GM12874 (cell line): ENCODE measurements around the gene MROH7.

Experiments
- TF ChIP-seq, protein P1 (sequence below): IDR thresholded peaks from 2 replicates; pipeline ENCODE4 v1.5.1; 2011; ENCODE audit warnings: low read depth, mild to moderate bottlenecking, control low read depth, low read length, moderate library complexity; ENCODE audit not compliant: insufficient read depth

The MROH7 gene

DNA sequence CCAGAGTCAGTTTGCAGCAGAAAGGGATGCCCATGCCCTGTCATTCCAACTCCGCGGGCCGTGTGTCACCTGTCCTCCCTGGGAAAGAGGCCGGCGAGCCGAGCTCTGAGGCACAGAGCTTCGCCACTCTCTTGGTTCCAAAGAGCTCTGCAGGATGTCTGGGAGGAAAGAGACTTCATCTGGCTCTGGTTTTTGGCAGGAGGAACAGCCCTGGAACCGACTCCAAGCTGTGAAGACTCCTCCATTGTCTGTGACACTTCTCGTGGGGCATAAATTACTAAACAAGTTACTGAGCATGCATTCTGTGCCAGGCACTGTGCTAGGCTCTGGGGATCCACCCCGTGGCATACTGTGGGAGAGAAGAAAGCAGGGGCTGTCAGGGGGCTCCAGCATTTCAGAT, 14.4 kb upstream of the MROH7 start:
- TF ChIP-seq, protein P1, sequence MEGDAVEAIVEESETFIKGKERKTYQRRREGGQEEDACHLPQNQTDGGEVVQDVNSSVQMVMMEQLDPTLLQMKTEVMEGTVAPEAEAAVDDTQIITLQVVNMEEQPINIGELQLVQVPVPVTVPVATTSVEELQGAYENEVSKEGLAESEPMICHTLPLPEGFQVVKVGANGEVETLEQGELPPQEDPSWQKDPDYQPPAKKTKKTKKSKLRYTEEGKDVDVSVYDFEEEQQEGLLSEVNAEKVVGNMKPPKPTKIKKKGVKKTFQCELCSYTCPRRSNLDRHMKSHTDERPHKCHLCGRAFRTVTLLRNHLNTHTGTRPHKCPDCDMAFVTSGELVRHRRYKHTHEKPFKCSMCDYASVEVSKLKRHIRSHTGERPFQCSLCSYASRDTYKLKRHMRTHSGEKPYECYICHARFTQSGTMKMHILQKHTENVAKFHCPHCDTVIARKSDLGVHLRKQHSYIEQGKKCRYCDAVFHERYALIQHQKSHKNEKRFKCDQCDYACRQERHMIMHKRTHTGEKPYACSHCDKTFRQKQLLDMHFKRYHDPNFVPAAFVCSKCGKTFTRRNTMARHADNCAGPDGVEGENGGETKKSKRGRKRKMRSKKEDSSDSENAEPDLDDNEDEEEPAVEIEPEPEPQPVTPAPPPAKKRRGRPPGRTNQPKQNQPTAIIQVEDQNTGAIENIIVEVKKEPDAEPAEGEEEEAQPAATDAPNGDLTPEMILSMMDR = no peak

DNA sequence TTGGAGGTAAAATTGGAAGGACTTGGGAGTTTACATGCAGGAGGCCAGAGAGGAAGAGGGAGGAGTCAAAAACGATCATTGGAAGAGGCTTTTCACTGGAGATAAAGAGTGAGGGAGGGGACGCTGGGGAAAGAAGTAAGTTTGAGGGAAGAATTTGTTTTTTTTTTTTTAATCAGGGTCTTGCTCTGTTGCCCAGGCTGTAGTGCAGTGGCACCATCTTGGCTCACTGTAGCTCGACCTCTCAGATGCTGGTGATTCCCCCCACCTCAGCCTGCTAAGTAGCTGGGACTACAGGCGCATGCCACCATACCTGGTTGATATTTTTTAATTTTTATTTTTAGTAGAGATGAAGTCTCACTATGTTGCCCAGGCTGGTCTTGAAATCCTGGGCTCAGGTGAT, 1.2 kb upstream of the MROH7 start:
- TF ChIP-seq, protein P1 = no peak

DNA sequence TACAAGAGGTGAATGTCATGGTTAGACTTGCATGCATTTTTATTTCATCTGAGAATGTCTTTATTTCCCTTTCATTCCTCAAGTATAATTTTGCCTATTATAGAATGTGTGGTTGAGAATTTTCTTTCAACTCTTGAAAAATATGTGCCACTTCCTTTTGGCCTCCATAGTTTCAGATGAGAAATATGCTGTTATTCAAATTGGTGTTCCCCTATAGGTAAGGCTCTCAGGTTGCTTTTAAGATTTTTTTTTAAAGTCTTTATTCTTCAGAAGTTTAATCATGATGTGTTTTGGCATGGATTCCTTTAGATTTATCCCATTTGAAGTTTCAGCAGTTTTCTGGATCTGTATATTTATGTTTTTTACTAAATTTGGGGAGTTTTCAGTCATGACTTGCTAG, 2.1 kb downstream of the MROH7 start:
- TF ChIP-seq, protein P1 = no peak

DNA sequence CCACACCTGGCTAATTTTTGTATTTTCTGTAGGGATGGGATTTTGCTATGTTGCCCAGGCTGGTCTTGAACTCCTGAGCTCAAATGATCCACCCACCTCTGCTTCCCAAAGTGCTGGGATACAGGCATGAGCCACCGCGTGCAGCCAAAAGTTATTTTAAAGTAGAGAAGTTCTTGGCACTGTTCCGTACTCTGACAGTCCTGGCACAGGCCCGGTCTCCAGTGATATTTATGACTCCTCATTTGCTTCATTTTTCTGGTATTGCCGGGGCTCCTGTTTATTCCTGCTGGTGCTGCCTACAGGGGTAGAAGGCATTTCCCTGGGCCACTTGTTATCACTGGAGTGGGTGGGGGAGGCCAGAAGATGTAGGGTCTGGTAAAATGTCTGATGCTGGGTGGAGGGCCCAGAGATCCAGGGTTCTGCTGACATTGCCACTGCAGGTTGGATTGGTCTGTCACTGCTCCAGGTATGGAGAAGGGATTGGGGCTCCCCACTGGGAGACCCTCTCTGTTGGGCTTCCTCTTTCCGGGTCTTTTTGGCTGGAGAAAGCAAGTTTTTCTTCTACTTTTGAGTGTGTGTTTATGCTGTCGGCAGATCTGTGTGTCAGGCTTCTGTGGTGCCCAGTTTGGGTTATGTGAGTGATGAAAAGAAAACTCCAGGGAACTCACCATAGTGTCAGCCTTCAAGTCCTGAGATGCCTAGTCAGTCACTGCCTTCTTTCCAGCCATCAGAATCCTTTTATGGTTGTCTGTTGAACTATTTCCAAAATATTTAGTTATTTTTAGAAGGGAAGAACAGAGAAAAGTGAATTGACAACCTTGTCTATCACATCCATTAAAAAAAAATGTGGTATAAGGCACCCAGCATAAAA, 4.5 kb downstream of the MROH7 start:
- TF ChIP-seq, protein P1 = no peak

DNA sequence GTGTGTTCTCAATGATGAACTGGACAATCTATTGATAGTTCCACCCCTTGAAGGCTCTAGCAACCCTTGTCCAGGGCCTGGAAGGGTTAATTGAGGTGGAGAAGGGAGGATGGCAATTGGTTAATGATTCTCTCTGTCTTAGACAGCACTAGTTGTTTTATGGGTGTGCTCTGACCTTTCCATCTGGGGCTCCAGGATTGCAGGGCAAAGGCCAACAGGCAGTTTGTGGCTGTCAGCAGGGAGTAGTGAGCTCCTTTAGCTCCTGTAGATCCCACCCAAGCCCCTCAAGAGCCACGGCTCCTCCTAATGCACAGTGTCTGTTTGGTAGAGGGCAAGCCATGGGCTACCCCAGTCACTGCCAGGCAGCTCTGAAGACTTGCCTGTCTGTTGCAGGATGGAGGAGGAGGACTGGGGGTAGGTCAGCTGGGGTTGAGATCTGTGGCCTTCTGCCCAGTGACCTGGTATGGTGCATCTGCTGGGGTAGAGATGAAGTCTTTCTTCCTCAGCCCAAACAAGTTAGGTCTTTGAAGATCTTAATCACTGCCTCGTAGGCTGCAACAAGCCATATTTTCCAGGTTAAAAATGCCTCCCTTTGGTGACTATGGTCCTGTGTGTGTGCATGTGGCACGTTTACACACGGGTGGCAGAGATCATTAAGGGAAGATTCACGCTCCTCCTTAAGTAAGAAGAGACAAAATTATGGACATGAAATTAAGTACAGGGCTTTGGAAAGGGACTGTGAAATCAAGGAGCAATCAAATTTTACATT, 7.7 kb downstream of the MROH7 start:
- TF ChIP-seq, protein P1 = no peak

DNA sequence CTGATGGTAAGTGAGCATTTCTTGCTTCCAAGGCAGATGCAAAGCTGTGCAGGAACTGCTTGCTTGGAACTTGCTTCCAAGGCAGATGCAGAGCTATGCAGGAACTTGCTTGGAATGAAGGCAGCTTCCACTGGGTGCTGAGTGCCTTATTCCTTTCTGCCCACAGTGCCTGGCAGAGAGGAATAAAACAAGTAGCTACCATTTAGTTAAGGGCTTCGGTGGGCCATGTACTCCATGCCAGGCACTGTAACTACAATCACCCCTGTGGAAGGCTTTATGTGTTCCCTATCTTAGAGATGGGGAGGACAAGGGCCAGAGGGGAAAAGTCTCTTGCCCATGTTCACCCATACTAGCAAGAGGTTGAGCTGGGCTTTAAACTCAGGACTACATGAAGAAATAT, 8.3 kb downstream of the MROH7 start:
- TF ChIP-seq, protein P1 = no peak

DNA sequence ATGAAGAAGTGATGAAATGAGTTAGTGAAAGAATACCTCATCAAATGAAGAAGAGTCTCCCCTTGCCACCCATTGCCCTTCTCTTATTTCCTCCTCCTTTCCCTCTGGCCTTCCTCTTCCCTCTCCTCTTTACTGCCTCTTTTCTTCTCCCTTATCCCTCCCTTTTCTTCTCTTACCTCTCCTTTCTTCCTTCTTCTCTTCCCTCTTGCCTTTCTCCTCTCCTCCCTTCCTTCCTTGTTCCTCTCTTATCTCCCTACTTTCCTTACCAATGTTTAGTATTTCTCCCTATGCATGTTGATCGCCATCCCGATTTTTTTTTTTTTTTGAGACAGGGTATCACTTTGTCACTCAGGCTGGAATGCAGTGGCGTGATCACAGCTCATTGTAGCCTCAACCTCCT, 8.8 kb downstream of the MROH7 start:
- TF ChIP-seq, protein P1 = no peak
